Ascending aorta (tissue), 2 donors: ENCODE data around the gene CPNE1. TPM values are rescaled to one million over a fixed set of nuclear protein-coding genes. Genes with fewer than 3 reads are reported as not detected.
"Not testable (repeated sequence)": the region's sequence is repeated elsewhere in the genome, so short reads cannot be mapped to it uniquely, and the experiment has no call there.

Experiments
- DNase-seq, 2 donors: peaks; one replicate each; pipeline ENCODE4 v3.0.0-alpha.2; 2019; ENCODE audit warnings: low spot score in 2 of 2
- H3K27ac ChIP-seq, 2 donors: fragments of 200-600 bp; sonication (generic); one replicate each; pipeline ENCODE4 v1.5.1; 2016 to 2017; ENCODE audit warnings: mild to moderate bottlenecking in 1 of 2
- H3K27me3 ChIP-seq: fragments of 200-600 bp; sonication (generic); one replicate; pipeline ENCODE4 v1.5.1; 2017
- H3K36me3 ChIP-seq, 2 donors: fragments of 200-600 bp; sonication (generic); one replicate each; pipeline ENCODE4 v1.5.1; 2016
- H3K4me1 ChIP-seq, 2 donors: fragments of 200-600 bp; sonication (generic); one replicate each; pipeline ENCODE4 v1.5.1; 2016 to 2017; ENCODE audit warnings: mild to moderate bottlenecking in 1 of 2
- H3K4me3 ChIP-seq, 2 donors: fragments of 200-600 bp; sonication (generic); one replicate each; pipeline ENCODE4 v1.5.1; 2016 to 2017; ENCODE audit warnings: mild to moderate bottlenecking in 1 of 2
- H3K9me3 ChIP-seq, 2 donors: fragments of 200-600 bp; sonication (generic); one replicate each; pipeline ENCODE4 v1.5.1; 2016
- intact Hi-C: fragments of 100-400 bp; cut with DNase I; formaldehyde crosslinking; loops from one replicate; pipeline ENCODE4 v1.15.1; 2023
- total RNA-seq: library from RNA; depleted of rRNA; stranded (reverse); fragments of >200 nt; gene quantifications from one replicate; pipeline ENCODE4 v1.1.0, GENCODE V29; 2016
- TF ChIP-seq, protein P1 (sequence below), 3 experiments: fragments of 200-600 bp in 2 of 3; fragments of 450-650 bp in 1 of 3; sonication (generic) in 2 of 3; IDR thresholded peaks; one replicate each; pipeline ENCODE4 v1.5.1; 2016 to 2019; ENCODE audit warnings: antibody characterized with exemption in 3 of 3, mild to moderate bottlenecking in 1 of 3, moderate library complexity in 1 of 3

The CPNE1 gene
- total RNA-seq, 1 donor from 2014 or later = 208 TPM

DNA sequence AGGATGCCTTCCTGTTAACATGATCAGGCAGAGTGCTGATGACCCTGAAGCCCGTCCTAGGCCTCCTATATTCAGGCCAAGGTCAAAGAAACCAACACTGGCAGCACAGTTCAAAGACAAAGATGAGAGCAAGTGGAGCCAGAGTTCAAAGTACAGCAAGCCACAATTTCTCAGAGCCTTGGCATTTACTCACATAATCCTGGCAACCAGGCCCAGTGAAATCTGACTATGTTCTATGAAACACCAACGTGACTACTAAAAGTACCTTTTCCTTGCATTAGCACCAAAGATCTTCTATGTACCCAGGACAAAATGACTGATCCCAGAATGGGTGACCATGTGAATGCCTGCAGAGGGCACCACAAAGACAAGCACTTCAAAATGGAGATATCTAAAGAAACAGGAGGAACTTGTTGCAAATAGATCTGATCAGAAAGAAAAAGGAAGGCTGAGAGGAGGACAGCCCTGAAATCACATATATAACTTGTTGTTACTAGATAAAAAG, 30.6 kb upstream of the CPNE1 start:
- TF ChIP-seq, protein P1, sequence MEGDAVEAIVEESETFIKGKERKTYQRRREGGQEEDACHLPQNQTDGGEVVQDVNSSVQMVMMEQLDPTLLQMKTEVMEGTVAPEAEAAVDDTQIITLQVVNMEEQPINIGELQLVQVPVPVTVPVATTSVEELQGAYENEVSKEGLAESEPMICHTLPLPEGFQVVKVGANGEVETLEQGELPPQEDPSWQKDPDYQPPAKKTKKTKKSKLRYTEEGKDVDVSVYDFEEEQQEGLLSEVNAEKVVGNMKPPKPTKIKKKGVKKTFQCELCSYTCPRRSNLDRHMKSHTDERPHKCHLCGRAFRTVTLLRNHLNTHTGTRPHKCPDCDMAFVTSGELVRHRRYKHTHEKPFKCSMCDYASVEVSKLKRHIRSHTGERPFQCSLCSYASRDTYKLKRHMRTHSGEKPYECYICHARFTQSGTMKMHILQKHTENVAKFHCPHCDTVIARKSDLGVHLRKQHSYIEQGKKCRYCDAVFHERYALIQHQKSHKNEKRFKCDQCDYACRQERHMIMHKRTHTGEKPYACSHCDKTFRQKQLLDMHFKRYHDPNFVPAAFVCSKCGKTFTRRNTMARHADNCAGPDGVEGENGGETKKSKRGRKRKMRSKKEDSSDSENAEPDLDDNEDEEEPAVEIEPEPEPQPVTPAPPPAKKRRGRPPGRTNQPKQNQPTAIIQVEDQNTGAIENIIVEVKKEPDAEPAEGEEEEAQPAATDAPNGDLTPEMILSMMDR (IDR thresholded peaks at IDR 0.05) = no peak
- peaks cover 24 to 49% of the 10 kb centered on the region in 2 donors for H3K36me3 ChIP-seq
- H3K9me3 ChIP-seq = no peaks in the 10 kb centered on the region
- H3K4me1 ChIP-seq = peaks cover 3 to 18% of the 10 kb centered on the region in 2 donors
- no peak for DNase-seq
- intact Hi-C loops = loop anchor here (5.0 kb wide), 2 partner anchors 93 to 153 kb away; partner anchors contain the start of gene ERGIC3
- H3K4me3 ChIP-seq = no peak overlapping the region
- H3K27me3 ChIP-seq = no peaks in the 10 kb centered on the region
- H3K27ac ChIP-seq = no peak overlapping the region

DNA sequence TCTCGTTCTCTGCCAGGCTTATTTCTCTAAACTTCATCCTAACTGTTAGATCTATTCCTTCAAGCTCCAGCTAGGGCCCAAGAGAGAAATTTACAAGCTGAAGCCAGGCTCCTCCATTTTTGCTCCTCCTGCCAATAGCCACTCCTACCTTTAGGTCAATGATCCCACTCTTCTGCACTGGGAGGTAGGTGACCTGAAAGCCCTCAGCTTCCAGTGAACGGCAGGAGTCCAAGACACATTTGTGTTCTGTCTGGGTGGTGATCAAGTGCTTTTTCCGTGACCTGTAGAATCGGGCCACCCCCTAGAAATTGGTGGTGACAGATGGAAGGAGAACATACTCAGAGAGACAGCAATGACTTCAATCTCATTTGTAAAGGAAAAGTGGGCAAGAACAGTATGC, 25.6 kb upstream of the CPNE1 start:
- H3K4me1 ChIP-seq = no peaks in the 10 kb centered on the region
- no peak overlapping the region for H3K27ac ChIP-seq
- H3K9me3 ChIP-seq = no peaks in the 10 kb centered on the region
- intact Hi-C loops = no loop called here
- no peak overlapping the region for H3K4me3 ChIP-seq
- TF ChIP-seq, protein P1 (IDR thresholded peaks at IDR 0.05) = no peak
- H3K27me3 ChIP-seq = no peaks in the 10 kb centered on the region
- no peak for DNase-seq
- peaks cover 55 to 80% of the 10 kb centered on the region in 2 donors for H3K36me3 ChIP-seq

DNA sequence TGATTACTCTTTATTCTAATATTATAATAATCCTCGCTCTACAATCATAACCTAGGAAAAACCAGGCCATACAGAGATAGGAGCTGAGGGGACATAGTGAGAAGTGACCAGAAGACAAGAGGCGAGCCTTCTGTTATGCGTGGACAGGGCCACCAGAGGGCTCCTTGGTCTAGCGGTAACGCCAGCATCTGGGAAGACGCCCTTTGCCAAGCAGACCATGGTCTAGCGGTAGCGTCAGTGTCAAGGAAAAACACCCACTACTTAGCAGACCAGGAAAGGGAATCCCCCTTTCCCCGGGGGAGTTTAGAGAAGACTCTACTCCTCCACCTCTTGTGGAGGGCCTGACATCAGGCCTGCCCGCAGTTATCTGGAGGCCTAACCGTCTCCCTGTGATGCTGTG, 22.2 kb upstream of the CPNE1 start:
- H3K36me3 ChIP-seq = peaks cover 43 to 61% of the 10 kb centered on the region in 2 donors
- H3K4me3 ChIP-seq, H3K27me3 ChIP-seq, H3K27ac ChIP-seq, DNase-seq, intact Hi-C loops, H3K9me3 ChIP-seq, H3K4me1 ChIP-seq: not testable (repeated sequence)

DNA sequence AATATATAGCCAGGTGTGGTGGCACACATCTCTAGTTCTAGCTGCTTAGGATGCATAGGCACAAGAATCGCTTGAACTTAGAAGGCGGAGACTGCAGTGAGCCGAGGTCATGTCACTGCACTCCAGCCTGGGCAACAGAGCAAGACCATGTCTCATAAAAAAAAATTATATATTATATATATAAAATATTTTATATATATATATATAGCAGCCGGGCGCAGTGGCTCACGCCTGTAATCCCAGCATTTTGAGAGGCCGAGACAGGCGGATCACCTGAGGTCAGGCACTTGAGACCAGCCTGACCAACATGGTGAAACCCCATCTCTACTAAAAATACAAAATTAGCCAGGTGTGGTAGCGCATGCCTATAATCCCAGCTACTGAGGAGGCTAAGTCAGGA, 20.7 kb upstream of the CPNE1 start:
- H3K27ac ChIP-seq, H3K9me3 ChIP-seq, DNase-seq, H3K27me3 ChIP-seq, intact Hi-C loops, H3K4me1 ChIP-seq, H3K4me3 ChIP-seq: not testable (repeated sequence)
- H3K36me3 ChIP-seq = peaks cover 35 to 68% of the 10 kb centered on the region in 2 donors

DNA sequence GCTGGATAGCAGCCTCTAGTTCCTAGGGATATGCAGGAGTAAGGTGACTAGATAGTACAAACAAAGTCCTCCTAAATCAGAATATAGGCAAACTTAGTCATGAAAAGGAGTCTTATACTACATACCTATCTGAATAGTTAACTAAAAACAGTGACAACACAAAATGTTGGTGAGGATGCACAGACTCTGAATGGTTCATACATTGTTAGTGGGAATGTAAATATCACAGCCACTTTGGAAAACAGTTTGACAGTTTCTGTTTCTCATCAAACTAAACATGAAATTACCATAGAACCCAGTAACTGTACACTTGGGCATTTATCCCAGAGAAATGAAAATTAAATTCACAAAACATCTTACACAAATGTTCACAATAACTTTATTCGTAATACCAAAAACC, 17.3 kb upstream of the CPNE1 start:
- intact Hi-C loops = no loop called here
- no peak for DNase-seq
- TF ChIP-seq, protein P1 (IDR thresholded peaks at IDR 0.05) = no peak
- Histone ChIP-seq H3K27me3 (no peaks in the 10 kb centered on the region), H3K4me3 (no peak overlapping the region), H3K4me1 (no peaks in the 10 kb centered on the region), H3K36me3 (peaks cover 20 to 44% of the 10 kb centered on the region in 2 donors), H3K9me3 (no peaks in the 10 kb centered on the region), H3K27ac (no peak overlapping the region)

DNA sequence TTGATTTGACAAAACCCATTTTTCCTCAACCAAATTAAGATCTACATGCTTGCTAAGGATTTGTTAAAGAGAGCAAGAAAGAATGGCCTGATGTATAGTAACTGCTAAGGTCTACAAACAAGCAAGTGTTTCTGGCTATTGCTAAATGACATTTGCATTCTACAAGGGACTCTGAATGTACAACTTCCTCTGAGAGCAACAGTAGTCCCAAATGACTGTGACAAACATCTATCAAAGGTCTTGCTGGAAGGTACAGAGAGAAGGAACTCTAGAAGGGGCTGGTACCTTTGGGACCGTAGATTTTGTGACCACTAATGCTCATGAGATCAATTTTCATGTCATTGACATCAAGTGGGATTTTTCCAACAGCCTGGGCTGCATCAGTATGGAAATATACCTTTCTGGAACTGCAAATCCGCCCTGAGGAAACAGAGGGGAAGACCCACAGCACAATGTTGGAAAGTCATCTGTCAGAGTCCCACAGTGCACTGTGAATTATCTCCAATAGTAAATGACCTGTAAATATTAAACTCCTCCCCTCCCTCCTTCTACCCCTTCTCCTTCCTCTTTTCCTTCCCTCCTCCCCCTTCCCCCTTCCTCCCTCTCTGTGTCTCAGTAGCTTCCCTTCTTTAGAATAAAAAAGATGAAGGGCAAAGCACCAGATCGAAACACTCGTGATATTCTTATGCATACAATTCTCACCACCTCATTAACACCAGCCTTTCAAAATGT, 15.9 kb upstream of the CPNE1 start:
- Histone ChIP-seq H3K36me3 (peaks cover 20 to 44% of the 10 kb centered on the region in 2 donors), H3K4me1 (no peaks in the 10 kb centered on the region), H3K27me3 (no peaks in the 10 kb centered on the region), H3K27ac (no peak overlapping the region), H3K9me3 (no peaks in the 10 kb centered on the region), H3K4me3 (no peak overlapping the region)
- intact Hi-C loops = no loop called here
- DNase-seq = no peak
- TF ChIP-seq, protein P1 (IDR thresholded peaks at IDR 0.05) = no peak
